GM13977 (cell line): ENCODE data around the gene UBE2K.
"Not testable (repeated sequence)": the region's sequence is repeated elsewhere in the genome, so short reads cannot be mapped to it uniquely, and the experiment has no call there.

ENCODE experiments used
- DNase-seq: peaks from one replicate; pipeline ENCODE4 v3.0.0; 2012; ENCODE audit warnings: low spot score
- in situ Hi-C: fragments of 300-500 bp; cut with MboI; formaldehyde crosslinking; loops from one replicate; pipeline ENCODE4 v1.12.0; 2022; ENCODE audit warnings: low sequenced_read_pairs, low pct_unique_long_range_greater_than_20kb, mixed read lengths, inconsistent platforms; ENCODE audit not compliant: unreplicated experiment
- TF ChIP-seq, protein P1 (sequence below): IDR thresholded peaks from 2 replicates; pipeline ENCODE4 v1.5.1; 2012; ENCODE audit warnings: mild to moderate bottlenecking, control low read depth; ENCODE audit not compliant: insufficient read depth; ENCODE audit errors: extremely low read depth, missing control alignments

UBE2K gene

DNA sequence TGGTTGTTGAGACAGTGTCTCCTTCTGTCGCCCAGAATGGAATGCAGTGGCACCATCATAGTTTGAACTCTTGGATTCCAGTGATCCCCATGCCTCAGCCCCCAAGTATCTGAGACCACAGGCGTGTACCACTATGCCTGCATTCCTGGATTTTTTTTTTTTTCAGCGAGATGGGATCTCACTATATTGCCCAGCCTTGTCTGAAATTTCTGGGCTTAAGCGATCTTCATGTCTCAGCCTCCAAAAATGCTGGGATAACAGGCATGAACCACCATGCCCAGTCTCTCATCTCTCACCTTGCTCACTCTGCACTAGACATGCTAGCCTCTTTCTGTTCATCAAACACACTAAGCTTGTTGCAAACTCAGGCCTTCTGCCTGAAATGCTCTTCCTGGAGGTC lies 104.1 kb downstream of the UBE2K start:
- in situ Hi-C loops = no loop called here
- DNase-seq = no peak
- TF ChIP-seq, protein P1, sequence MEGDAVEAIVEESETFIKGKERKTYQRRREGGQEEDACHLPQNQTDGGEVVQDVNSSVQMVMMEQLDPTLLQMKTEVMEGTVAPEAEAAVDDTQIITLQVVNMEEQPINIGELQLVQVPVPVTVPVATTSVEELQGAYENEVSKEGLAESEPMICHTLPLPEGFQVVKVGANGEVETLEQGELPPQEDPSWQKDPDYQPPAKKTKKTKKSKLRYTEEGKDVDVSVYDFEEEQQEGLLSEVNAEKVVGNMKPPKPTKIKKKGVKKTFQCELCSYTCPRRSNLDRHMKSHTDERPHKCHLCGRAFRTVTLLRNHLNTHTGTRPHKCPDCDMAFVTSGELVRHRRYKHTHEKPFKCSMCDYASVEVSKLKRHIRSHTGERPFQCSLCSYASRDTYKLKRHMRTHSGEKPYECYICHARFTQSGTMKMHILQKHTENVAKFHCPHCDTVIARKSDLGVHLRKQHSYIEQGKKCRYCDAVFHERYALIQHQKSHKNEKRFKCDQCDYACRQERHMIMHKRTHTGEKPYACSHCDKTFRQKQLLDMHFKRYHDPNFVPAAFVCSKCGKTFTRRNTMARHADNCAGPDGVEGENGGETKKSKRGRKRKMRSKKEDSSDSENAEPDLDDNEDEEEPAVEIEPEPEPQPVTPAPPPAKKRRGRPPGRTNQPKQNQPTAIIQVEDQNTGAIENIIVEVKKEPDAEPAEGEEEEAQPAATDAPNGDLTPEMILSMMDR = no peak

DNA sequence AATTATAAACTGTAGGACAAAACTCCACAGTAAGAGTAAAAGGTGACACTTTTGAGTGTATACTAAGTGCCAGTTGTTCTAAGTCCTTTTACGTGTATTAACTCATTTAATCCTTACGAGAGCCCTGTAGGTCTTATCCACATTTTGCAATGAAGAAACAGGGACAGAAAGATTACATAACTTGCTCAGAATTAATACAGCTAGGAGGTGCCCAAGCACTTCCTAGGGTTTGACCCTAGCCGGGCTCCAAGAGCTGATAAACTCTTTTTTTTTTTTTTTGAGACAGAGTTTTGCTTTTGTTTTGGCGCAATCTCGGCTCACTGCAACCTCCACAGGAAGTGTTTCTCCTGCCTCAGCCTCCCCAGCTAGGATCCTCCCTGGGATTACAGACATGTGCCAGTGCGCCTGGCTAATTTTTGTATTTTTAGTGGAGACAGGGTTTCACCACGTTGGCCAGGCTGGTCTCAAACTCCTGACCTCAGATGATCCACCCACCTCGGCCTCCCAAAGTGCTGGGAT lies 110.4 kb downstream of the UBE2K start:
- no peak for DNase-seq
- TF ChIP-seq, protein P1 = no peak
- in situ Hi-C loops = no loop called here

DNA sequence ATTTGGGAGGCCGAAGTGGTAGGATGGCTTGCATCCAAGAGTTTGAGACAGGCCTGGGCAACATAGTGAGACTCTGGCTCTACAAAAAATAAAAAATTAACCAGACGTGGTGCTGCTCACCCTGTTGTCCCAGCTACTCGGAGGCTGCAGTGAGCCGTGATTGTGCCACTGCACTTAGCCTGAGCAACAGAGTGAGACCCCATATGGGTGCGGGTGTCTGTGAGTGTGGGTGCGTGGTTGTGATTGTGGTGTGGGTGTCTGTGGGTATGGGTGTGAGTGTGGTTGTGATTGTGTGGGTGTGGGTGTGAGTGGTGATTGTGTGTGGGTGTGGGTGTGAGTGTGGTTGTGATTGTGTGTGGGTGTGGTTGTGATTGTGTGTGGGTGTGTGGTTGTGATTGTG lies 114.6 kb downstream of the UBE2K start:
- in situ Hi-C loops = no loop called here
- DNase-seq = no peak

GRCh38 chr4:39813033-39813432 lies 115.1 kb downstream of the UBE2K start:
- DNase-seq, in situ Hi-C loops: not testable (repeated sequence)

More for the DNA sequence above, 114.6 kb downstream of the UBE2K start:
- TF ChIP-seq, protein P1 = no peak

- in situ Hi-C loops, DNase-seq: not testable (repeated sequence)
Measured at GRCh38 chr4:39813761-39814160, 115.8 kb downstream of the UBE2K start.

DNA sequence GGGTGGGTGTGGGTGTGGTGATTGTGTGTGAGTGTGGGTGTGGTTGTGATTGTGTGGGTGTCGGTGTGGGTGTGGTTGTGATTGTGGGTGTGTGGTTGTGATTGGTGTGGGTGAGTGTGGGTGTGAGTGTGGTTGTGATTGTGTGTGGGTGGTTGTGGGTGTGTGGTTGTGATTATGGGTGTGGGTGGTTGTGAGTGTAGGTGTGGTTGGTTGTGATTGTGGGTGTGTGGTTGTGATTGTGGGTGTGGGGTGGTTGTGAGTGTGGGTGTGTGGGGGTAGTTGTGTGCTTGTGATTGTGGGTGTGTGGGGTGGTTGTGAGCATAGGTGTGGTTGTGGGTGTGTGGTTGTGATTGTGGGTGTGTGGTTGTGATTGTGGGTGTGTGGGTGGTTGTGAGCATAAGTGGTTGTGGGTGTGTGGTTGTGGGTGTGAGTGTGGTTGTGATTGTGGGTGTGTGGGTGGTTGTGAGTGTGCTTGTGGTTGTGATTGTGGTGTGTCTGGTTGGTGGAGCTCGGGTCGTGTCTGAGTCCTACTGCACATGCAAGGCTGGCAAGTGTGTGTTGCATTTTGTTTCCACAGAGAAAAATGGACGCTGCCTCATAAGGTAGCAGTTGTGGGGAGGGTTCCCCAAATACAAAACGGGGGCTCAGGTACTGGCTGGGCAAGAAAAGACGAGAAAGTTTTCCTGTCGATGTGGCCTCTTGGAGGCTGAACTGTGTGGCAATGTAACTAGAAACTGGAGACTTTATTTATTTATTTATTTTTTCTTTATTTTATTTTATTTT lies 116.7 kb downstream of the UBE2K start:
- in situ Hi-C loops = no loop called here
- no peak for DNase-seq
- TF ChIP-seq, protein P1 = no peak

GRCh38 chr4:39818646-39819045 lies 120.7 kb downstream of the UBE2K start:
- TF ChIP-seq, protein P1 = no peak
- in situ Hi-C loops = no loop called here
- DNase-seq = no peak

DNA sequence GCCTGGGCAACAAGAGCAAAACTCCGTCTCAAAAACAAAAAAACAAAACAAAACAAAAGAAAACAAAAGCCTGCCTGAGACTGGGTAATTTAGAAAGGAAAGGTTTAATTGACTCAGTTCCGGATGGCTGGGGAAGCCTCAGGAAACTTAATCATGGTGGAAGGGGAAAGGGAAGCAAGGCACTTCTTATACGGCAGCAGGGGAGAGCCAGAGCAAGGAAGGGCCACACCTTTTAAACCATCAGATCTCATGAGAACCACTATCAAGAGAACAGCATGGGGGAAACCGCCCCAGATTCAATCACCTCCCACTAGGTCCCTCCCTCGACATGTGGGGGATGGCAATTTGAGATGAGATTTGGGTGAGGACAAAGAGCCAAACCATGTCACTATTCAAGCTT lies 122.2 kb downstream of the UBE2K start:
- TF ChIP-seq, protein P1 = no peak
- in situ Hi-C loops = no loop called here
- no peak for DNase-seq
